WI38 (cell line): ENCODE measurements around the gene SPEN.
"Not testable (repeated sequence)": the region's sequence is repeated elsewhere in the genome, so short reads cannot be mapped to it uniquely, and the experiment has no call there.

ENCODE experiments used
- H3K4me3 ChIP-seq: 2 replicates; pipeline ENCODE4 v1.5.1; 2011; ENCODE audit warnings: low read depth, mild to moderate bottlenecking, control low read depth, low read length
- TF ChIP-seq, protein P1 (sequence below): IDR thresholded peaks from 2 replicates; pipeline ENCODE4 v1.5.1; 2012; ENCODE audit warnings: low read depth, mild to moderate bottlenecking, control low read depth, low read length

The SPEN gene

DNA sequence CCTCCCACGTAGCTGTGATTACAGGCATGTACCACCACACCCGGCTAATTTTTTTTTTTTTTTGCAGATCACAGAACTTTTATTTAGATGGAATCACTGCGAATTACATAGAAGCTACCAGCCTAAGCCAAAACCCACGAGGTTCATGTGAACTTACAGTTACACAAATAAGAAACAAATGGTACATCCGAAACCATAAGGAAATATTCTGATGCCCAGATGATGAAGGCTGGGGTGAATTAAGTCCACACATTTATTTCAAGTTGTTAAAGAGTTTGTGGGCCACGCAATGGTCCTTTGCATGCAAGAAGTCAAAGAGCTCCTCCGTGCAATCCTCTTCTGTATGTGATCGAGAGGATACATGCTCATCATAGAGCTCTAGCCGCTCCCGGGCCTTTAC lies 40.4 kb upstream of the SPEN start:
- no peak overlapping the region for H3K4me3 ChIP-seq
- TF ChIP-seq, protein P1, sequence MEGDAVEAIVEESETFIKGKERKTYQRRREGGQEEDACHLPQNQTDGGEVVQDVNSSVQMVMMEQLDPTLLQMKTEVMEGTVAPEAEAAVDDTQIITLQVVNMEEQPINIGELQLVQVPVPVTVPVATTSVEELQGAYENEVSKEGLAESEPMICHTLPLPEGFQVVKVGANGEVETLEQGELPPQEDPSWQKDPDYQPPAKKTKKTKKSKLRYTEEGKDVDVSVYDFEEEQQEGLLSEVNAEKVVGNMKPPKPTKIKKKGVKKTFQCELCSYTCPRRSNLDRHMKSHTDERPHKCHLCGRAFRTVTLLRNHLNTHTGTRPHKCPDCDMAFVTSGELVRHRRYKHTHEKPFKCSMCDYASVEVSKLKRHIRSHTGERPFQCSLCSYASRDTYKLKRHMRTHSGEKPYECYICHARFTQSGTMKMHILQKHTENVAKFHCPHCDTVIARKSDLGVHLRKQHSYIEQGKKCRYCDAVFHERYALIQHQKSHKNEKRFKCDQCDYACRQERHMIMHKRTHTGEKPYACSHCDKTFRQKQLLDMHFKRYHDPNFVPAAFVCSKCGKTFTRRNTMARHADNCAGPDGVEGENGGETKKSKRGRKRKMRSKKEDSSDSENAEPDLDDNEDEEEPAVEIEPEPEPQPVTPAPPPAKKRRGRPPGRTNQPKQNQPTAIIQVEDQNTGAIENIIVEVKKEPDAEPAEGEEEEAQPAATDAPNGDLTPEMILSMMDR, result no peak

DNA sequence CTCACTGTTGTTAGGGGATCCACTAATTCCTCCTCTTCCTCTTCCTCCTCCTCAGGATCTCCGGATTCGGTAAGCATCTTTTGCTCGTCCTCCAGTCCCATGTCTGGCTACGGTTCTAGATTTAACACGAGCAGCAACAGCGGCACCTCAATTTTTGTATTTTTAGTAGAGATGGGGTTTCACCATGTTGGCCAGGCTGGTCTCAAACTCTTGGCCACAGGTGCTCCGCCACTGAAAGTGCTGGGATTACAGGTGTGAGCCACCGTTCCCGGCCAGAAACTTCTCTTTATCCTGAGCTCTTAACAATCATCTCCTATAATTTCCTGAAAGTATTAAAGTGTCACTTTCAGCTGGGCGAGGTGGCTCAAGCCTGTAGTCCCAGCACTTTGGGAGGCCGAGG lies 40.0 kb upstream of the SPEN start, which contains the start of gene UQCRHL:
Gene UQCRHL, minus strand, starts transcription at position 101 of the 400 bp plus-strand sequence. Its CDS starts 0 bp downstream, at position 101.
- H3K4me3 ChIP-seq, result not testable (repeated sequence)

DNA sequence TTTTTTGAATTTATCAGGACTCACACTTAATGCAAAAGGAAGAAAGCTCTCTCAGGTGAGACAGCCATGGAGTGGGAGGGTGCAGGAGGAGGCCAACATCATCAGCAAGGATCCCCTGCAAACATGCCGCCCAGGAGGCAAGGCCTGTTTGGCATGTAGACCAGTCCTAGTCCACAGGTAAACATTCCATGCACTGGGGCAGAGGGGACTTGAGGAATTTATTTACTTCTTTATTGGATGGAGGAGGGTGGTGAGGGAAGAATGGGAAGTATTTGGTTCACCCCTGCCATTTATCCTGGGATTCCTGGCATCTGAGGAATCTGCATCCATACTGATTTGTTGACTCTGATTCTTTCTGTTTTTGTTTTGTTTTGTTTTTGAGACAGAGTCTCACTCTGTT lies 38.6 kb upstream of the SPEN start:
- TF ChIP-seq, protein P1, result no peak

DNA sequence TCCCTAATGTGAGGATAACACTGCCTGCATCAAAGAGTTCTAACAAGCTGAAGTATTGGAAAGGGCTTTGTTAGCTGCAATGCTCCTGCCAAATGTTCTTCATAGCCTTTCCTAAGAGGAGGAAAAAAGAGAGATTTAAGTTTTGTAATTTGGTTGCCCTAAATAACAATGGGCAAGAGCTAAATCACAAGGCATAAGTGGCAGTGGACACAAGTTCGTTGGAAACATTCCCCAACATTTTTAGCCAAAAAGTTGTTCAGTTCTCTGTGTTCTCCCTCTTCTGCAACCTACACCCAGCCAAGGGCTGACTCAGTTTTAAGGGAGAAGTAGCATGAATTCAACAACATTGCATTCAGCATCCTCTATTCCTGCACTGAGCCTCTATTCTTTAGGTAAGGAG lies 37.4 kb upstream of the SPEN start:
- no peak overlapping the region for H3K4me3 ChIP-seq
- TF ChIP-seq, protein P1, result no peak

More for the DNA sequence above, 38.6 kb upstream of the SPEN start:
- H3K4me3 ChIP-seq, result no peak overlapping the region

DNA sequence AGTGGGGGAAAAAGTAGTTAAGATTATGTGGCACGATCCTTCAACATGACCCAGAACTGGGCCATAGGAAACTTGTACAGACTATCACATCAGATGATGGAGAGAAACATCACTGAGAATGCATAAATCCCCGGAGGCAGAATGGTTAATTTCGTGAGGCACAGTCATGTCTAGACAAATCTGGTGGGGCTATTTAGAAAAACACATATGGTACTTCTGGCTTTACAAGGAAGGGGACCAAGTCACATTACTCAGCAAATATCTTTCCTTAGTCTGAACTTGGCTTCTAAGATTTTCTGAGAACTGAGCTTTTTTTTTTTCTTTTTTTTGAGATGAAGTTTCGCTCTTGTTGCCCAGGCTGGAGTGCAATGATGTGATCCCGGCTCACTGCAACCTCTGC lies 30.8 kb upstream of the SPEN start:
- no peak overlapping the region for H3K4me3 ChIP-seq
- TF ChIP-seq, protein P1, result no peak

DNA sequence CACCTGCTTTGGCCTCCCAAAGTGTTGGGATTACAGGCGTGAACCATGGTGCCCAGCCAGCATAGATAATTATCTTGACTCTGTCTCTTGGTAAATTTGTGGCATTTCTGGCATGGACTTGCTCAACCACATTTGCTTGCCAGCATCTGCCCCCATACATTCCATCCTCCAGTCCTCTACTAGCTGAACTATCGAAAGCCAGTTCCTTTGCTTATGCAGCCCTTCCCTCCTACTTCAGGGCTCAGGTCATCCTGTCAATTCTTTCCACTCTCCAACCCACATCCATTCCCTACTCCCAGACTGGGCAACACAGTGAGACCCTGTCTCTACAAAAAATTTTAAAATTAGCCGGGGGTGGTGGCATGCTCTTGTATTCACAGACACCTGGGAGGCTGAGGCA lies 27.0 kb upstream of the SPEN start:
- TF ChIP-seq, protein P1, result no peak
- no peak overlapping the region for H3K4me3 ChIP-seq

DNA sequence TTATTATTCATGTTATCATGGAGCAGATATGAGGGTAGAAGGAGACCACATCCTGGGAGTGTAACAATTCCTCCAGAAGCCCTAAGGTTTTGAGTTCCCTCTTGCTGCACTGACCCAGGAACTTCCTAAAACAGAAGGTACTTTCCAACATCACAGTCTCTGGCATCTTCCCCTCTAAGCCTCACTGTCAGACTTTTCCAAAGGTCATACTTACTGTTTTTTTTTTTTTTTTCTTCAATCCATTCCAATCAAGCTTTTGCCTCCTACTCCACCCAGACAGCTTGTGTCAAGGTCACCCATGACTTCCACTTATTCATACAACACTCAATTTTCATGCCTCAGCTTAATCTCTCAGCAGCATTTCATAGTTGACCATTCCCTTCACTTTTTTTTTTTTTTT lies 21.7 kb upstream of the SPEN start:
- H3K4me3 ChIP-seq, result no peak overlapping the region
- TF ChIP-seq, protein P1, result no peak

DNA sequence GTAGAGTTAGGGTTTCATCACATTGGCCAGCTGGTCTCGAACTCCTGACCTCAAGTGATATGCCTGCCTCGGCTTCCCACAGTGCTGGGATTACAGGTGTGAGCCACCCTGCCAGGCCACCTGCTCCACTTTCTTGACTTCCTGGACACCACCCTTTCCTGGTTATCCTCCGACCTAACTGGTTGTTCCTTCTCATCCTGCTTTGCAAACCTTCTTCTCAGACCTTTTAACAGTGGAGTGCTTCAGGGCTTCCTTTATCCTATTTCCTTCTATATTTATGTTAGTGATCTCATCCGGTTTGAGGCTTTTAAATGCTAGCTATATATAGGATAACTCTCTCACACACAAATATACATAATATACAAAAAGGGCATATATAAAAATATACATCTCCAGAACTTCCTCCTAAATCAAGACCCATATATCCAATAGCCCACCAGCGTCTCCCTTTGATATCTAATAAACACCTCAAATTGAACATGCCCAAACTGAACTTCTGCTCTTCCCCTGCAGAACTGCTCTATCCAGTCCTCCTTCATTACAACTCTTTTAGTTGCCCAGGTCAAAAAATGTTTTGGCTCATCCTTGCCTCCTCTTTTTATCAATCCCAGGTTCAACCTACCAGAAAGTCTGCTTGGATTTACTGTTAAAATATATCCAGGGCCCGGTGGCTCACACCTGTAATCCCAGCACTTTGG lies 20.5 kb upstream of the SPEN start:
- TF ChIP-seq, protein P1, result no peak
- no peak overlapping the region for H3K4me3 ChIP-seq

DNA sequence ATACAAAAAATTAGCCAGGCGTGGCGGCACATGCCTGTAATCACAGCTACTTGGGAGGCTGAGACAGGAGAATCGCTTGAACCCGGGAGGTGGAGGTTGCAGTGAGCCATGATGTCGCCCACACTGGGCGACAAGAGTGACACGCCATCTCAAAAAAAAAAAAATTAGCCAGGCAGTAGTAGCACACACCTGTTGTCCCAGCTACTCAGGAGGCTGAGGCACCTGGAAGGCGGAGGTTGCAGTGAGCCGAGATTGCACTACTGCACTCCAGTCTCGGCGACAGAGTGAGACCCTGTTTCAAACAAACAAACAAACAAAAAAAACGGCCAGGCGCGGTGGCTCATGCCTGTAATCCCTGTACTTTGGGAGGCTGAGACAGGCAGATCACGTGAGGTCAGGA lies 19.9 kb upstream of the SPEN start:
- H3K4me3 ChIP-seq, result not testable (repeated sequence)

DNA sequence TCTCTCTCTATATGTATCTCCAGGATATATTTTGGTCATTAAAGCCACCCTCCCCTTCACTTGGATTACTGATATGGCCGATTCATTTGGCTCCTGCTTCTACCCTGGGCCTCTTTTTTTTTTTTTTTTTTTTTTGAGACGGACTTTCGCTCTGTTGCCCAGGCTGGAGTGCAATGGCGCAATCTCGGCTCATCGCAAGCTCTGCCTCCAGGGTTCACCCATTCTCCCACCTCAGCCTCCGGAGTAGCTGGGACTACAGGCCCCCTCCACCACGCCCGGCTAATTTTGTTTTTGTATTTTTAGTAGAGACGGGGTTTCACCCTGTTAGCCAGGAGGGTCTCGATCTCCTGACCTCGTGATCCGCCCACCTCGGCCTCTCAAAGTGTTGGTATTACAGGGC lies 18.6 kb upstream of the SPEN start:
- H3K4me3 ChIP-seq, result not testable (repeated sequence)
